SJSA1 (cell line): ENCODE results near the gene CXCR5. TPM values are rescaled to one million over a fixed set of nuclear protein-coding genes. Genes with fewer than 3 reads are reported as not detected.

Source experiments
- DNase-seq, 2 experiments: peaks; one replicate each; pipeline ENCODE4 v3.0.0-alpha.2; 2015 to 2020; ENCODE audit warnings: low spot score in 2 of 2, low read depth in 1 of 2
- H3K27ac ChIP-seq: fragments of 250-450 bp; sonication (Bioruptor Pico); 2 replicates; pipeline ENCODE4 v1.5.1; 2020; ENCODE audit warnings: mild to moderate bottlenecking, moderate library complexity
- H3K27me3 ChIP-seq: fragments of 250-450 bp; sonication (Bioruptor Pico); replicated peaks from 2 replicates; pipeline ENCODE4 v1.5.1; 2020; ENCODE audit warnings: mild to moderate bottlenecking, moderate library complexity
- H3K36me3 ChIP-seq: fragments of 250-450 bp; sonication (Bioruptor Pico); 2 replicates; pipeline ENCODE4 v1.5.1; 2020; ENCODE audit warnings: mild to moderate bottlenecking
- H3K4me1 ChIP-seq: fragments of 250-450 bp; sonication (Bioruptor Pico); replicated peaks from 2 replicates; pipeline ENCODE4 v1.6.1; 2021; ENCODE audit warnings: mild to moderate bottlenecking
- H3K4me3 ChIP-seq: fragments of 250-450 bp; sonication (Bioruptor Pico); 2 replicates; pipeline ENCODE4 v1.5.1; 2020; ENCODE audit warnings: mild to moderate bottlenecking
- H3K9me3 ChIP-seq: fragments of 250-450 bp; sonication (Bioruptor Pico); replicated peaks from 2 replicates; pipeline ENCODE4 v1.5.1; 2020; ENCODE audit warnings: mild to moderate bottlenecking
- total RNA-seq: library from RNA; depleted of rRNA; stranded (reverse); fragments of >200 nt; shearing (Covaris generic); gene quantifications from 2 replicates; pipeline ENCODE4 v1.2.3, GENCODE V29; 2014; rRNA removed

The CXCR5 gene
- total RNA-seq, 1 experiment from 2014 or later = not detected

GRCh38 chr11:118939953-118940598 lies 56.4 kb downstream of the CXCR5 start:
- no peaks in the 10 kb centered on the region for H3K9me3 ChIP-seq
- no peaks in the 10 kb centered on the region for H3K27me3 ChIP-seq
- DNase-seq = no peak
- no peak overlapping the region for H3K27ac ChIP-seq
- 0 out of 2 replicates have a peak, but pooled peaks cover 4% of the 10 kb centered on the region for H3K4me1 ChIP-seq
- no peaks in the 10 kb centered on the region for H3K36me3 ChIP-seq
- H3K4me3 ChIP-seq = no peak overlapping the region

- Histone ChIP-seq H3K27ac (no peak overlapping the region), H3K9me3 (no peaks in the 10 kb centered on the region), H3K27me3 (no peaks in the 10 kb centered on the region), H3K36me3 (no peaks in the 10 kb centered on the region), H3K4me3 (no peak overlapping the region), H3K4me1 (no peaks in the 10 kb centered on the region)
- DNase-seq = no peak
These were observed 63.4 kb downstream of the CXCR5 start for GRCh38 chr11:118947091-118947490.

Other genes starting within 250 kb of the CXCR5 start
- gene TREH, start 204.2 kb upstream of the CXCR5 start, total RNA-seq = not detected in 2 replicates
- 22.6 and 41.0 TPM in 2 replicates for gene DDX6, start 92.7 kb upstream of the CXCR5 start, total RNA-seq
- 4.0 and 6.8 TPM in 2 replicates for gene BCL9L, start 42.0 kb downstream of the CXCR5 start, total RNA-seq
- gene UPK2, start 72.4 kb downstream of the CXCR5 start, total RNA-seq = not detected in 2 replicates
- not detected in 2 replicates for gene FOXR1, start 87.9 kb downstream of the CXCR5 start, total RNA-seq
- gene CENATAC, start 114.2 kb downstream of the CXCR5 start, total RNA-seq = 13.5 and 17.0 TPM in 2 replicates
- gene RPS25, start 134.5 kb downstream of the CXCR5 start, total RNA-seq = 718 and 750 TPM in 2 replicates
- 44.6 and 75.6 TPM in 2 replicates for gene TRAPPC4, start 134.9 kb downstream of the CXCR5 start, total RNA-seq
- 3.1 and 6.0 TPM in 2 replicates for gene SLC37A4, start 147.0 kb downstream of the CXCR5 start, total RNA-seq
- gene HYOU1, start 173.3 kb downstream of the CXCR5 start, total RNA-seq = 124 and 128 TPM in 2 replicates
- gene VPS11, start 183.9 kb downstream of the CXCR5 start, total RNA-seq = 5.6 and 11.2 TPM in 2 replicates
- gene HMBS, start 201.0 kb downstream of the CXCR5 start, total RNA-seq = 2.1 and 6.4 TPM in 2 replicates
- 9.7 and 17.0 TPM in 2 replicates for gene DPAGT1, start 218.0 kb downstream of the CXCR5 start, total RNA-seq
- 5.1 and 5.4 TPM in 2 replicates for gene C2CD2L, start 223.5 kb downstream of the CXCR5 start, total RNA-seq
- gene HINFP, start 237.7 kb downstream of the CXCR5 start, total RNA-seq = 3.1 and 6.7 TPM in 2 replicates